OCI-M2 (cell line): ENCODE results near the gene FAM50B.

Experiments
- DNase-seq: peaks from one replicate; lab custom pipeline; 2025; ENCODE audit not compliant: unreplicated experiment; lab: John Stamatoyannopoulos, UW

The FAM50B gene

GRCh38 chr6:3871515-3871914 lies 22.3 kb downstream of the FAM50B start:
- no peak for DNase-seq

- DNase-seq = no peak
Measured at GRCh38 chr6:3871939-3872338, 22.8 kb downstream of the FAM50B start.

GRCh38 chr6:3872370-3872854 lies 23.2 kb downstream of the FAM50B start:
- no peak for DNase-seq

- DNase-seq = no peak
Measured at GRCh38 chr6:3873051-3873450, 23.9 kb downstream of the FAM50B start.

- DNase-seq = no peak
Measured at GRCh38 chr6:3874069-3874468, 24.9 kb downstream of the FAM50B start.

- DNase-seq = no peak
Measured at GRCh38 chr6:3875486-3875885, 26.3 kb downstream of the FAM50B start.

- DNase-seq = no peak
Measured at GRCh38 chr6:3876101-3876500, 26.9 kb downstream of the FAM50B start.

- DNase-seq = no peak
Measured at GRCh38 chr6:3876866-3877265, 27.7 kb downstream of the FAM50B start.

GRCh38 chr6:3878048-3878666 lies 29.0 kb downstream of the FAM50B start:
- no peak for DNase-seq

GRCh38 chr6:3879194-3879952 lies 30.2 kb downstream of the FAM50B start:
- DNase-seq = no peak

GRCh38 chr6:3881711-3882421 lies 32.7 kb downstream of the FAM50B start:
- DNase-seq = no peak

- DNase-seq = no peak
Measured at GRCh38 chr6:3882431-3882830, 33.3 kb downstream of the FAM50B start.

- no peak for DNase-seq
Measured at GRCh38 chr6:3882866-3883265, 33.7 kb downstream of the FAM50B start.

GRCh38 chr6:3884007-3884745 lies 35.0 kb downstream of the FAM50B start:
- DNase-seq = no peak

GRCh38 chr6:3885262-3886036 lies 36.3 kb downstream of the FAM50B start:
- no peak for DNase-seq

GRCh38 chr6:3887150-3887700 lies 38.1 kb downstream of the FAM50B start:
- DNase-seq = no peak

- DNase-seq = no peak
Measured at GRCh38 chr6:3888153-3888957, 39.2 kb downstream of the FAM50B start.

GRCh38 chr6:3890047-3890446 lies 40.9 kb downstream of the FAM50B start:
- DNase-seq = no peak

GRCh38 chr6:3891883-3892282 lies 42.7 kb downstream of the FAM50B start:
- DNase-seq = no peak
